Parietal lobe (tissue), 1 donor: ENCODE data around the gene CRAT. TPM values are rescaled to one million over a fixed set of nuclear protein-coding genes. Genes with fewer than 3 reads are reported as not detected.

Experiments used
- total RNA-seq: library from RNA; depleted of rRNA; stranded (reverse); fragments of >200 nt; gene quantifications from one replicate; pipeline ENCODE4 v1.2.3, GENCODE V29; 2014

Gene CRAT
- total RNA-seq: 22.8 TPM

DNA sequence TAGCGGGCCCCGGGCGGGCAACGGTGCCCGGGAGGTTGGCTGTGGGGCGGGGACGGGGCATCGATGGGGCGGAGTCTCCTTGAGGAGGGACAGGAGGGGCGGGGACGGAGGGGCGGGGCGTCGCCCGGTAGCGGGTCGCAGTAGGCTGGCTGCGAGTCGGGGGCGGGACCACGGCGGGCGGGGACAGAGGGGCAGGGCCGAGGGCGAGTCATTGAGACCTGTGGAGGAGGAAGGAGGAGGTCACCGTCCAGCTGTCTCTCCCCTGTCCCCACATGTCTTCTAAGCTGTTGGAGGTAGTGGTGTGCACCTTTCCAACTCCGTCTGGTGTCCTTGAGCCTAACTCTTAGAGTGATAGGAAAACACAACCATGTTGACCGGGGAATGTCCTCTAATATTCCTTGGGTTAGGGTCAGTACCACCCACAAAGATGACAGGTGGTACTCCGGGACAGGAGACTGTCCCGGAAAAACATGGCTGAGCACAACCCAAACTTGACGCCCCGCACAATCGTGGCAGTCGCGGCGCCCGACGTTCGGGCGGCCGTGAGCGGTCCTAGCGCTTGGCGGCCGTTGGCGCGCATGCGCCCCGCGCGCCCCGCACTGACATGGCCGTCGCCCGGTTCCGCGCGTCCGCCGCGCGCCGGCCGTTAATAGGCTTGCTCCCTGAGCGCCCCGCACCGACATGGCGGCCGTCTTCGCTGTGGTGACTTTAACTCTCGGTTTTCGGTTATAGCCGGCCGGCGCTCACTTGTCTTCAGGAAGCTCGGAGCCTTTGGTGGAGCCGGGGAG, at the start of gene CRAT, which contains the start of gene PTPA:
Gene CRAT, minus strand, starts transcription at position 54 of the 788 bp plus-strand sequence. CDS start 284 bp downstream, outside the sequence.
Gene PTPA, plus strand, starts transcription at position 676 of the 788 bp plus-strand sequence. CDS start 186 bp downstream, outside the sequence.

DNA sequence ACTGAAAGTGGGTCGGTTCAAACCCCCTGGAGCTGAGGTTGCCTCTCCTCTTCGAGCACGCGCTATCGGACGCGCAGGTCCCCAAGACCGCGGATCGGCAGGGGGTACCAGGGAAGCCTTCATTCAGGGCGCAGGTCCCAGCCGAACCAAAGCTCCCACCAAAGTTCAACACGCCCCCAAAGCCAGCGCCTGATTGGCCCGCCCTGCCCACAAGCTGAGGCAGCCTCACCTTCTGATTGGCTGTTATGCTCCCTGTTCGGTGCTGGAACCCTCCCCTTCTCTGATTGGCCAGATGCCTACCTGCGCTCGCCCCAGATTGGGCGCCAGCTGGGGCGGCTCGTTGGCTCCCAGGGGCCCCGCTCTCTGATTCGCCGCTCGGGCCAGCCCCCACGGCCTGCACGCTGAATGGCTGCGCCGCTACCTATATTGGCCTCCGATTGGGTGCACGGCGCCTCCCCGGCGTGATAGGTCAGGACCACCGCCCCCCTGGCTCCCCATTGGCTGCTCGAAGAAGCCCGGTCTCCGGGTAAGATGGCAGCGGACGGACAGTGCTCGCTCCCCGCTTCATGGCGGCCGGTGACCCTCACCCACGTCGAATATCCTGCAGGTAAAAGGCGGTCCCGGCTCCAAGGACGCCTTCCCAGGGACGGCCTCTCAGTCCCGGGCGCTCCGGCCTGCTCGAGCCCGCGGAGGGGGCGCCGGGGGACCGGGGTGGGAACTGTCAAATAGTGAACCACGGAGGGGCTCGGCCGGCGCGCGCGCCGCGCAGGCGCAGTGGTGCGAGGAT, 29.8 kb downstream of the CRAT start, which contains the start of gene DOLPP1:
Gene DOLPP1, plus strand, starts transcription at position 511 of the 787 bp plus-strand sequence. Its CDS starts 21 bp downstream, at position 532.

Other genes with a start within 250 kb of the CRAT start
- gene KYAT1, start 228.8 kb downstream of the CRAT start, total RNA-seq: 10.6 TPM
- gene LRRC8A, start 228.7 kb downstream of the CRAT start, total RNA-seq: 25.7 TPM
- gene PHYHD1, start 189.8 kb downstream of the CRAT start, total RNA-seq: 1.9 TPM
- 12.2 TPM for gene DOLK, start 163.2 kb downstream of the CRAT start, total RNA-seq
- gene NUP188, start 163.1 kb downstream of the CRAT start, total RNA-seq: 68.9 TPM
- gene SH3GLB2, start 82.5 kb downstream of the CRAT start, total RNA-seq: 52.6 TPM
- gene MIGA2, start 74.2 kb downstream of the CRAT start, total RNA-seq: 28.5 TPM
- 9.7 TPM for gene DOLPP1, start 29.7 kb downstream of the CRAT start, total RNA-seq
- 72.0 TPM for gene PTPA, start 622 bp upstream of the CRAT start, total RNA-seq
- gene IER5L, start 67.5 kb upstream of the CRAT start, total RNA-seq: 20.3 TPM